Measurements from ENCODE around the gene ABCF2. TPM values are rescaled to one million over a fixed set of nuclear protein-coding genes. Genes with fewer than 3 reads are reported as not detected.

ABCF2 gene
- polyA plus RNA-seq, 1 donor from 2014 or later, result 34.2 TPM

- peaks cover 3% of the 10 kb centered on the region for H3K36me3 Mint-ChIP-seq
- peaks cover 0 to 4% (median 0%) of the 10 kb centered on the region in 3 donors for H3K9me3 Mint-ChIP-seq
- H3K4me1 Mint-ChIP-seq, result peaks cover 0 to 7% (median 2%) of the 10 kb centered on the region in 3 donors
- no peak overlapping the region for H3K4me3 Mint-ChIP-seq
- peak overlapping the region in 1 of 3 donors; percentile 42 for H3K27ac Mint-ChIP-seq
- H3K27me3 Mint-ChIP-seq, result peaks cover 27% of the 10 kb centered on the region
Observed at GRCh38 chr7:151175047-151175792, 51.8 kb downstream of the ABCF2 start.

GRCh38 chr7:151174246-151175046 is 52.6 kb downstream of the ABCF2 start:
- H3K9me3 Mint-ChIP-seq, result peaks cover 0 to 4% (median 0%) of the 10 kb centered on the region in 3 donors
- H3K27ac Mint-ChIP-seq, result peak overlapping the region in 1 of 3 donors; percentile 42
- H3K27me3 Mint-ChIP-seq, result peaks cover 28% of the 10 kb centered on the region
- peaks cover 3% of the 10 kb centered on the region for H3K36me3 Mint-ChIP-seq
- peaks cover 0 to 7% (median 2%) of the 10 kb centered on the region in 3 donors for H3K4me1 Mint-ChIP-seq
- no peak overlapping the region for H3K4me3 Mint-ChIP-seq

- Mint-ChIP-seq H3K4me1 (peaks cover 2 to 7% (median 6%) of the 10 kb centered on the region in 3 donors), H3K9me3 (peaks cover 0 to 4% (median 0%) of the 10 kb centered on the region in 3 donors), H3K36me3 (peaks cover 3% of the 10 kb centered on the region), H3K4me3 (no peak overlapping the region), H3K27me3 (peaks cover 32% of the 10 kb centered on the region), H3K27ac (peak overlapping the region in 1 of 3 donors; percentile 47)
Observed at GRCh38 chr7:151173386-151174245, 53.4 kb downstream of the ABCF2 start.

GRCh38 chr7:151172273-151173141 is 54.5 kb downstream of the ABCF2 start:
- Mint-ChIP-seq H3K36me3 (peaks cover 3% of the 10 kb centered on the region), H3K27me3 (peaks cover 26% of the 10 kb centered on the region), H3K4me3 (peak overlapping the region in 1 of 4 donors; percentile 56), H3K4me1 (peaks cover 2 to 7% (median 6%) of the 10 kb centered on the region in 3 donors), H3K27ac (peak overlapping the region in 2 of 3 donors; percentile 28 to 94), H3K9me3 (peaks cover 0 to 4% (median 0%) of the 10 kb centered on the region in 3 donors)

GRCh38 chr7:151168787-151169162 is 58.2 kb downstream of the ABCF2 start:
- Mint-ChIP-seq H3K4me3 (peak overlapping the region in 3 of 4 donors; percentile 44 to 67 (median 53)), H3K27me3 (peaks cover 31% of the 10 kb centered on the region), H3K9me3 (peaks cover 0 to 4% (median 0%) of the 10 kb centered on the region in 3 donors), H3K4me1 (peaks cover 5 to 11% (median 6%) of the 10 kb centered on the region in 3 donors), H3K36me3 (peaks cover 3% of the 10 kb centered on the region), H3K27ac (peak overlapping the region in 1 of 3 donors; percentile 2)

GRCh38 chr7:151168003-151168786 is 58.8 kb downstream of the ABCF2 start:
- H3K4me1 Mint-ChIP-seq, result peaks cover 5 to 11% (median 6%) of the 10 kb centered on the region in 3 donors
- H3K9me3 Mint-ChIP-seq, result peaks cover 0 to 4% (median 0%) of the 10 kb centered on the region in 3 donors
- peaks cover 3% of the 10 kb centered on the region for H3K36me3 Mint-ChIP-seq
- peaks cover 31% of the 10 kb centered on the region for H3K27me3 Mint-ChIP-seq
- peak overlapping the region in 1 of 3 donors; percentile 2 for H3K27ac Mint-ChIP-seq
- peak overlapping the region; percentile 44 to 67 (median 58) for H3K4me3 Mint-ChIP-seq

GRCh38 chr7:151167197-151167961 is 59.6 kb downstream of the ABCF2 start, which contains the start of gene GBX1:
Gene GBX1 (minus strand): TSS chr7:151167694. CDS start chr7:151167548, 146 bp downstream.
- H3K36me3 Mint-ChIP-seq, result peaks cover 2% of the 10 kb centered on the region
- H3K27me3 Mint-ChIP-seq, result peaks cover 27% of the 10 kb centered on the region
- no peaks in the 10 kb centered on the region for H3K9me3 Mint-ChIP-seq
- peak within 1 kb of the TSS in 1 of 3 donors; percentile 2 for H3K27ac Mint-ChIP-seq
- peak within 1 kb of the TSS; percentile 48 to 87 (median 70) for H3K4me3 Mint-ChIP-seq
- H3K4me1 Mint-ChIP-seq, result peaks cover 3 to 6% (median 6%) of the 10 kb centered on the region in 3 donors

GRCh38 chr7:151166629-151167196 is 60.3 kb downstream of the ABCF2 start:
- Mint-ChIP-seq H3K27me3 (peaks cover 23% of the 10 kb centered on the region), H3K4me3 (peak overlapping the region; percentile 48 to 87 (median 70)), H3K27ac (no peak overlapping the region), H3K36me3 (no peaks in the 10 kb centered on the region), H3K9me3 (no peaks in the 10 kb centered on the region), H3K4me1 (peaks cover 3 to 6% (median 4%) of the 10 kb centered on the region in 3 donors)

Other genes starting within 250 kb of the ABCF2 start
- 2.5 TPM for gene KCNH2, start 248.9 kb downstream of the ABCF2 start, polyA plus RNA-seq
- gene NOS3, start 236.2 kb downstream of the ABCF2 start, polyA plus RNA-seq, result 2.0 TPM
- 11.2 TPM for gene ATG9B, start 202.7 kb downstream of the ABCF2 start, polyA plus RNA-seq
- gene ABCB8, start 198.8 kb downstream of the ABCF2 start, polyA plus RNA-seq, result 21.6 TPM
- gene ASIC3, start 178.7 kb downstream of the ABCF2 start, polyA plus RNA-seq, result not detected
- 11.4 TPM for gene CDK5, start 169.3 kb downstream of the ABCF2 start, polyA plus RNA-seq
- gene SLC4A2, start 167.6 kb downstream of the ABCF2 start, polyA plus RNA-seq, result 17.8 TPM
- 55.4 TPM for gene FASTK, start 146.4 kb downstream of the ABCF2 start, polyA plus RNA-seq
- 72.6 TPM for gene TMUB1, start 143.7 kb downstream of the ABCF2 start, polyA plus RNA-seq
- 3.5 TPM for gene AGAP3, start 140.7 kb downstream of the ABCF2 start, polyA plus RNA-seq
- gene GBX1, start 59.5 kb downstream of the ABCF2 start, polyA plus RNA-seq, result not detected
- gene ASB10, start 40.0 kb downstream of the ABCF2 start, polyA plus RNA-seq, result not detected
- not detected for gene H2BK1, start 16.7 kb downstream of the ABCF2 start, polyA plus RNA-seq
- gene CHPF2, start 5.3 kb upstream of the ABCF2 start, polyA plus RNA-seq, result 25.4 TPM
- gene SMARCD3, start 21.5 kb upstream of the ABCF2 start, polyA plus RNA-seq, result 1.1 TPM
- 82.8 TPM for gene NUB1, start 114.6 kb upstream of the ABCF2 start, polyA plus RNA-seq
- gene WDR86, start 182.8 kb upstream of the ABCF2 start, polyA plus RNA-seq, result 0.54 TPM
- not detected for gene CRYGN, start 212.9 kb upstream of the ABCF2 start, polyA plus RNA-seq